Psoas muscle (tissue), 8 donors: ENCODE measurements around the gene DNAJB13. TPM values are rescaled to one million over a fixed set of nuclear protein-coding genes. Genes with fewer than 3 reads are reported as not detected.

Experiments
- ATAC-seq, 4 donors: fragments of 200-7000 bp; cut with Tn5 transposase; one replicate each; pipeline ENCODE4 v1.9.1; 2020; ENCODE audit warnings: moderate library complexity in 3 of 4, mild to moderate bottlenecking in 2 of 4
- DNase-seq, 2 donors: peaks; one replicate each; pipeline ENCODE4 v3.0.0-alpha.2; 2020
- H3K27ac ChIP-seq: fragments of 200-600 bp; one replicate; pipeline ENCODE4 v1.8.0; 2022
- H3K27me3 ChIP-seq, 3 donors: fragments of 200-600 bp in 1 of 3; one replicate each; pipeline versions ENCODE4 v1.6.1 to v1.8.0; 2013 to 2022; ENCODE audit warnings: low read length in 2 of 3, mild to moderate bottlenecking in 2 of 3, moderate library complexity in 1 of 3; ENCODE audit not compliant: insufficient read depth in 3 of 3
- H3K36me3 ChIP-seq, 2 donors: fragments of 200-600 bp in 1 of 2; one replicate each; pipeline versions ENCODE4 v1.6.1 to v1.8.0; 2013 to 2022; ENCODE audit warnings: low read depth in 1 of 2, mild to moderate bottlenecking in 1 of 2, moderate library complexity in 1 of 2; ENCODE audit not compliant: insufficient read depth in 1 of 2
- H3K4me1 ChIP-seq: fragments of 200-600 bp; one replicate; pipeline ENCODE4 v1.8.0; 2022
- H3K4me3 ChIP-seq: fragments of 200-600 bp; one replicate; pipeline ENCODE4 v1.8.0; 2022; ENCODE audit warnings: mild to moderate bottlenecking
- H3K9me3 ChIP-seq: fragments of 200-600 bp; one replicate; pipeline ENCODE4 v1.8.0; 2022
- CTCF ChIP-seq: fragments of 200-600 bp; IDR thresholded peaks from one replicate; pipeline ENCODE4 v1.8.0; 2022; ENCODE audit warnings: antibody characterized with exemption
- WGBS, 3 donors: extraction: QIAGEN DNeasy Blood & Tissue Kit; methylation state at CpG; one replicate each; pipeline versions ENCODE4 v1.1.6 to v1.1.7; 2013; 5-methylcytosine and 5-hydroxymethylcytosine counted together
- intact Hi-C, 2 donors: fragments of 100-400 bp; cut with DNase I; formaldehyde crosslinking; loops; one replicate each; pipeline versions ENCODE4 v1.11.0 to v1.14.2; 2022
- polyA plus RNA-seq, 3 donors: library from polyadenylated mRNA; stranded (reverse); fragments of 200-250 nt; gene quantifications; one replicate each; pipeline ENCODE4 v1.2.3, GENCODE V29; 2013
- total RNA-seq, 4 donors: library from RNA; stranded (reverse); fragmentation: NEBNext Ultra II Directional in 2 of 4; extraction: Animal tissue kit (Norgen Biotek cat#: 25700) in 2 of 4; gene quantifications; one replicate each; pipeline versions ENCODE4 v1.2.1 to v1.2.4, GENCODE V29; 2021 to 2023
- donor health status: healthy with polysubstance abuse.
- donor health status: DM: no; HTN: no; CAD: no; lungs with moderate emphysema.
- donor health status: Bipolar disorder and iron deficiency.
- donor health status: healthy.
- donor health status: DM: yes; HTN: yes; CAD: no.
- donor health status: DM: no; HTN: no; CAD: no.
- donor health status: DM: no; HTN: no; CAD: no.
- donor health status: DM: yes; HTN: yes; CAD: no.

The DNAJB13 gene
- total and polyA plus RNA-seq, 7 donors, result 0.03 TPM; not detected in 6

DNA sequence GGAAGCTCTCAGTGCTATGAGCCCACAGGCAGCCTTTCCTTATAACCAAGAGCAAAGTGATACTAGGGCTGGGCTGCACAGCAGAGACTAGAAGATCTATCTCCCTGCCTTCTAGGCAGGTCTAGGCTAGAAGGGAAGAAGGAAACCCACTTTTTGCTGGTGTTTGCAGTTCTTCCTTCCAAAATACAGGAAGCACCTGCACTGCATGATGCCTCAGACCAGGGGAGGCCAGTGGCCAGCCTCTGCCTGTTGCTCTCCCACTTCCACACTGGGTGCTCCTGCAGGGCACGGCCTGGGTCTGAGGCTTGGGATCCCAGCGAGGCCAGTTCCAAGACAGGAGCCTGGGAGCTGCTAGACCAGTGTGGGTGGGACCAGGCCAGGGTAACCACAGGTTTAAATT lies 64.1 kb downstream of the DNAJB13 start:
- DNase-seq (no peak), ATAC-seq (no peak)
- Histone ChIP-seq H3K9me3 (no peaks in the 10 kb centered on the region), H3K4me3 (no peak overlapping the region), H3K36me3 (peaks cover 0 to 5% of the 10 kb centered on the region in 2 donors), H3K27ac (no peak overlapping the region), H3K4me1 (peaks cover 41% of the 10 kb centered on the region), H3K27me3 (no peaks in the 10 kb centered on the region)
- no peak for TF ChIP-seq CTCF
- WGBS, 3 donors, result 90 to 95% (median 91%) methylated on average over 2 of the region's 2 CpGs
- intact Hi-C loops, result loop anchor here in 1 of 2 donors (5.0 kb wide), 1 partner anchor 57 kb away; no protein-coding TSS in a partner anchor

DNA sequence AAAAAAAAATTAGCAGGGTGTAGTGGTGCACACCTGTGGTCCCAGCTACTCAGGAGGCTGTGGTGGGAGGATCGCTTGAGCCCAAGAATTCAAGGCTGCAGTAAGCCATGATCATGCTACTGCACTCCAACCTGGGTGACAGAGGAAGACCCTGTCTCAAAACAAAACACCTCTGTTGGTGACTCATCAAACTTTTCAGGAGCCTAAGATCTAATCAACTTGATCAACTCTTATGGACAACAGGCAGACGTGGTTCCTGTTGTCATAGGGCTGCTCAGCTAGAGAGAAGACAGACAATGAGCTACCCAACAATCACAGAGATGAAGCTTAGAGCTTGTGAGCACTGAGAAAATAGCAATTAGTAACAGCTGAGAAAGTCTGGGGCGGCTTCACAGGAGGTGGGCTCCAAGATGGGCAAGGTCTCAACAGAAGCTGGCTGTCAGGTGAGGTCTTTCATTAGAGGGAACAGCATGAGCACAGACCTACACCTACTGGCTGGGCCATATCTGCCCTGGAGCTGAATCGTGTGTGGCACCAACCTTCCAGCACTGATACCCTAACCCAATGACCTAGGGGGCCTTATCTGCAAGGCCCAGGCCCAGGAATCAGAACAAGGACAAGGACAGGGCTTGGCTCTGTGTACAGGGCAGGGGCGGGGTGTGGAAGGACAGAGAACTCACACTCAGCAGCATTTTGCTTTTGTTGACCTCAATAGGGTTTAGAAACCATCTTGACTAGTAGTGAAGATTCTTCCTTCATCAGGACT lies 65.3 kb downstream of the DNAJB13 start:
- Histone ChIP-seq H3K4me3 (no peak overlapping the region), H3K4me1 (peaks cover 41% of the 10 kb centered on the region), H3K9me3 (no peaks in the 10 kb centered on the region), H3K36me3 (peaks cover 0 to 5% of the 10 kb centered on the region in 2 donors), H3K27me3 (no peaks in the 10 kb centered on the region), H3K27ac (peak overlapping the region; percentile 16)
- ATAC-seq, result no peak
- DNase-seq, result no peak
- WGBS, 3 donors, result 97 to 99% (median 98%) methylated on average over 5 of the region's 5 CpGs
- intact Hi-C loops, result no loop called here
- TF ChIP-seq CTCF, result no peak

DNA sequence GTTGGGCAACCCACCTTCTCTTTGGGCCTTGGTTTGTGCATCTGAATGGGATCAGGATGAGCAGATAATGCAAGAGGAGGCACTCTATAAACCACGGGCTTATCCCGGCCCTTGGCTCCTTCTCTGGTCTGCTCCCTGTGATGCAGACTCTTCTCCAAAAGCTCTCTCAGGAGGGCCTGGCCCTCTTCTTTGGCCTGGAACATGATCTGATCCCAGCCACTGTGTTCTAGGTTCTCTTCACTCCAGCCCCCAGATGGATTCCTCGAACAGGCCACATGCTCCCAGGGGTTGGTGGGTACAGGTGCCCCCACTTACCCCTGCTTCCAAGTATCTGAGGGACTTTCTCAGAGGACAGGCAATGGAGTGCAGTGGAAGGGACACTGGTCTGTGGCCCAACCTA lies 66.8 kb downstream of the DNAJB13 start:
- WGBS, 3 donors, result 45 to 88% (median 60%) methylated on average over 3 of the region's 3 CpGs
- intact Hi-C loops, result no loop called here
- Histone ChIP-seq H3K4me1 (peaks cover 38% of the 10 kb centered on the region), H3K9me3 (no peaks in the 10 kb centered on the region), H3K27me3 (no peaks in the 10 kb centered on the region), H3K36me3 (peaks cover 0 to 6% of the 10 kb centered on the region in 2 donors), H3K27ac (peak overlapping the region; percentile 96), H3K4me3 (peak overlapping the region; percentile 47)
- TF ChIP-seq CTCF, result no peak
- DNase-seq (no peak), ATAC-seq (no peak)

DNA sequence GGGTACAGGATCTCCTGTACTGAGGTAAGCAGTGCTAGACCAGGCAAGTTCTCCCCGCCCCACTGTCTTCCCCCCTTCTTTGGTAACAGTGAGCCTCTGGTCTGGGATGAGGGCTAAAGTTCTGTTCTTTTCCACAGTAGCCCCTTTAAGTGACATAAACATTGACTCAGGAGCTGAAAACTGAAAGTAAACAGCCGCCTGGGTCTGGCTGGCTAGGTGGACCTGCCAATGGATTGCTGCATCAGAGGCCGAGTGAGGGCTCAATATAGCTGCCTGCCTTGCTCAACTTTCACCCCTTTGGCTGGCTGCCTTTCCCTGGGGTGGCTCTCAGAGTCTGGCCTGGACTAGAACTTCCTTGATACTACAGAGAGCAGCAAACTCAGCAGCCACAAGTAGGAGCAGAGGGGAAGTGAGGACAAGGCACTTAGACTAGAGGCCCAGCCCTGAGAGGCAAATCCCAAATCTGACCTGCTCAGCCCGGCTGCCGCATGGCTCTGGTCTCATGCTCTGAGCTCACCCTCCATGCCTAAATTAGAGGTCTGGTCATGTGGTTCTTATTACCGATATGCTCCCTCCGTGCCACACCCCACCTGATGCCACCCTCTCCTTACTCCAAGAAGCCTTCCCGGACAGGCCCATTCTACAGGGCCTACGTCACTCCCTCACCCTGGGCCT lies 67.6 kb downstream of the DNAJB13 start:
- peaks cover 38% of the 10 kb centered on the region for H3K4me1 ChIP-seq
- intact Hi-C loops, result no loop called here
- H3K27me3 ChIP-seq, result no peaks in the 10 kb centered on the region
- 19 to 33% (median 19%) methylated on average over 9 of the region's 9 CpGs for WGBS, 3 donors
- no peak for TF ChIP-seq CTCF
- H3K27ac ChIP-seq, result peak overlapping the region; percentile 96
- H3K9me3 ChIP-seq, result no peaks in the 10 kb centered on the region
- peak; percentile 91 to 94 (median 93) for ATAC-seq
- peak overlapping the region; percentile 47 for H3K4me3 ChIP-seq
- DNase-seq, result peak; percentile 95 to 98
- peaks cover 0 to 12% of the 10 kb centered on the region in 2 donors for H3K36me3 ChIP-seq
